Non-pigmented ciliary epithelial cell (primary cell): ENCODE results near the gene MAP3K7CL.

ENCODE experiments used
- DNase-seq: peaks from one replicate; pipeline ENCODE4 v3.0.0-alpha.2; 2010; ENCODE audit warnings: low read depth

Gene MAP3K7CL

GRCh38 chr21:29196670-29197191, 66.3 kb downstream of the MAP3K7CL start:
- no peak for DNase-seq

- DNase-seq: no peak
These were observed 70.7 kb downstream of the MAP3K7CL start for GRCh38 chr21:29201186-29201585.

- DNase-seq: no peak
These were observed 74.6 kb downstream of the MAP3K7CL start for GRCh38 chr21:29205009-29205408.

GRCh38 chr21:29205988-29206387, 75.5 kb downstream of the MAP3K7CL start:
- DNase-seq: no peak

- no peak for DNase-seq
These were observed 76.0 kb downstream of the MAP3K7CL start for GRCh38 chr21:29206445-29206844.

GRCh38 chr21:29207201-29207600, 76.8 kb downstream of the MAP3K7CL start:
- DNase-seq: no peak

- DNase-seq: no peak
These were observed 77.7 kb downstream of the MAP3K7CL start for GRCh38 chr21:29208044-29208681.

DNA sequence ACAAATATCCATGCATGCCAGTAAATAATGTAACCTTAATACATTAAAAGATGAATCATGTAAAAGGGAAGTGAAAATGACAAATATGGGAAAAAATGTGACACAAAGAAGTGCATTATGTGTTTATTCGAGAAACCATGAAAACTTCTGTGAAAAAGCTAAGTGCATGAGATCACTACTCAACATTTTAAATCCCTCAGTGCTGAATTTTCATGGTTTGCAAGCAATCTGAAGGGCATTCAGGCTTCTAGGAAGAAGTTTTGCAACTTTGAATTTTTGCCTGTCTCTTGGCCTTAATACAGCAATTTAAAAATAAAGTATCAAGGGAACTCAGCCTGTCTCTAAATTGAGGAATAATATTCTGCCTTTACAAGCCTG, 78.2 kb downstream of the MAP3K7CL start:
- peak; percentile 80 for DNase-seq

DNA sequence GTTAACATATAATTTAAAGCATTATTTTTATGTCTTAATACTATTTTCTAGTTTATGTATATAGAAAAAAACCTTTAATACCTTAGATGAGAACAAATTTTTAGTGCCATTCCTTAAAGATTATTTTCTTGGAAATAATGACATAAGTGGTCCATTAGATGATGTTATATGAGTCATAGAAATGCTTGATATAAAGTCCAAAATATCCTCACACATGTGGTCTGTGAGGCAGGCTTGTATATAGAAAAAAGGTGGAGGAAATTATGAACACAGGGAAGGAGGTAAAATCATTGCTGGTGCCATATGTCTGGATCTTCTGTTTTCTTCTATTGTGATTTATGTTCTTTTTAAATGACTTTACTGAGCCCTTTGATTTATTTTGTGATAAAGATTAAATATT, 79.3 kb downstream of the MAP3K7CL start:
- DNase-seq: no peak

DNA sequence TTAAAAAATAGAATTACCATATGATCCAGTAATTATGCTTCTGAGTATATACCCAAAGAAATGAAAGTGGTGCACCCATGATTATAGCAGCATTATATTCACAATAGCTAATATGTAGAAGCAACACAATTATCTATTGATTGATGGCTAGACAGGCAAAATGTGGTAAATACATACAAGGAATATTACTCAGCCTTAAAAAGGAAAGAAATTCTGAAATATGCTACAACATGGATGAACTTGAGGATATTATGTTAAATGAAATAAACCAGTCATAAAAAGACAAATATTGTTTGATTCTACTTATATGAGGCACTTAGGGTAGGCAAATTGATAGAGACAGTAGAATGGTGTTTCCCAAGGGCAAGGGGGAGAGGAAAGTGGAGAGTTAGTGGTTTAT, 80.8 kb downstream of the MAP3K7CL start:
- no peak for DNase-seq

- DNase-seq: no peak
These were observed 82.0 kb downstream of the MAP3K7CL start for GRCh38 chr21:29212446-29212845.

- DNase-seq: no peak
These were observed 83.3 kb downstream of the MAP3K7CL start for GRCh38 chr21:29213513-29214385.

DNA sequence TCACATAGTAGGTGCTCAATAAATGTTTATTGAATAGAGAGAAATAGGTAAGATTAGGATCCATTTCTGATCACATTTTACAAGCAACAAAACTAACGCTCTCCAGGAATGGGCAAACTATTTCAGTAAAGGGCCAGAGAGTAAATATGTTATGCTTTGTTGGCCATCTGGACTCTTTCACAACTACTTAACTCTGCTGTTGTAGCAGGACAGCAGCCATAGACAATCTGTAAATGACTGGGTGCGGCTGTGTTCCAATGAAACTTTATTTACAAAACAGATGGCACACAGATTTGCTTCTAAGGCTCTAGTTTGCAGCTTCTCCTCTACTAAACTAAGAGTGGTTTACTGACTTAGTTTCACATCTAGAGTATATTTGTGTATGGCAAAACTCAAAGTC, 85.3 kb downstream of the MAP3K7CL start:
- no peak for DNase-seq

GRCh38 chr21:29217818-29218291, 87.4 kb downstream of the MAP3K7CL start:
- peak; percentile 94 for DNase-seq

DNA sequence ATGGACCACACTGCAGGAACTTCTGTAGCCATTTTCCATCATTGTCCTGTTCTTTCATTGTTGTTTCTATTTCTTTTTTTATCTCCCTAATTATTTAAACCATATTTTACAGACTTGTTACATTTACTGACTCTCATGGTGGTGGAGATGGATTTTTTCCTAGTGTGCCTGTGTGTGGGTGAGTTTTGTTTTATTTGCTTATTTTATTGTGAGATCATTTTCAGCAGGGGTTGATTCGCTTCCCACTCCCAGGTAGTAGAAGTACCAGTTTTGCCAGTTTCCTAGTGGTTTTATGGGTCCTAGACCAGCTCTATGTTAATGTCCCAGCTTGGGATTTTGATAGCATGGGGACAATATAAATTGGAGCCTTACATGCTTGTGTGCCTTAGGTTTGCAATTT, 88.3 kb downstream of the MAP3K7CL start:
- DNase-seq: no peak

GRCh38 chr21:29219165-29219770, 88.8 kb downstream of the MAP3K7CL start:
- no peak for DNase-seq

DNA sequence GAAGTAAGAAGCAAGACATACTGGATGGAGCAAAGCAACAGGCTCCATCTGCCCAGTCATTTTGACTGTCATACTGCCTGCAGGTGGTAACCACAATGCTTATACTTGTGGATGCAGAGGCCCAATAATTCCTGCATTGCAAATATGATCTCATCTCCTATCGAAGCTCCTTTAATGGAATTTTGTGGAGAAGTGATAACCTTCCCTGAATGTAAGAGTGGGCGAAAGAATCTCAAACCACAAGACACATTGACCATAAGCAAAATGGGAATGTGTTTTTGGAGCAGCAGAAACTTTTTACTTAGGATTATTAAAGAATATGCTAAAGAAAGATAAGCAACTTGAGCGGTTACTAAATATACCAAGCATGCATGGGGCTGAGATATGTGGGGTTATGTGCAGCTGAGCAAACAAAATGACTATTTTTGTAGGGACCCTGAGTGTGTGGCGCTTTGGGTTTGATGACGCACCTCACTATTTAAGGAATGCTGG, 90.9 kb downstream of the MAP3K7CL start:
- peak; percentile 96 for DNase-seq

- no peak for DNase-seq
These were observed 93.6 kb downstream of the MAP3K7CL start for GRCh38 chr21:29224006-29224405.
